HG03135 (cell line): ENCODE data around the gene MMRN2.
"Not testable (repeated sequence)": the region's sequence is repeated elsewhere in the genome, so short reads cannot be mapped to it uniquely, and the experiment has no call there.

Experiments
- ATAC-seq: cut with Tn5 transposase; IDR thresholded peaks from one replicate; pipeline ENCODE4 v1.9.1; 2021; ENCODE audit warnings: mild to moderate bottlenecking, moderate library complexity; ENCODE audit not compliant: unreplicated experiment

Gene MMRN2

GRCh38 chr10:86957471-86958115, at the start of gene MMRN2:
MMRN2 (minus strand) TSS chr10:86957615; CDS start chr10:86957541, 74 bp downstream.
- ATAC-seq = no peak

GRCh38 chr10:87007124-87007523, 49.7 kb upstream of the MMRN2 start:
- ATAC-seq = not testable (repeated sequence)

GRCh38 chr10:87000491-87000890, 43.1 kb upstream of the MMRN2 start:
- no peak for ATAC-seq

- ATAC-seq = not testable (repeated sequence)
Measured at GRCh38 chr10:86999802-87000403, 42.5 kb upstream of the MMRN2 start.

- no peak for ATAC-seq
Measured at GRCh38 chr10:86992929-86993328, 35.5 kb upstream of the MMRN2 start.

GRCh38 chr10:86992456-86992855, 35.0 kb upstream of the MMRN2 start:
- ATAC-seq = no peak

- not testable (repeated sequence) for ATAC-seq
Measured at GRCh38 chr10:86991362-86991761, 33.9 kb upstream of the MMRN2 start.

GRCh38 chr10:86988520-86988919, 31.1 kb upstream of the MMRN2 start:
- ATAC-seq = no peak

GRCh38 chr10:86984498-86984897, 27.1 kb upstream of the MMRN2 start:
- ATAC-seq = not testable (repeated sequence)

GRCh38 chr10:86981716-86982115, 24.3 kb upstream of the MMRN2 start:
- ATAC-seq = no peak

- not testable (repeated sequence) for ATAC-seq
Measured at GRCh38 chr10:86981020-86981419, 23.6 kb upstream of the MMRN2 start.

GRCh38 chr10:86979977-86980448, 22.6 kb upstream of the MMRN2 start:
- ATAC-seq = no peak

GRCh38 chr10:86979296-86979818, 21.9 kb upstream of the MMRN2 start:
- ATAC-seq = no peak

- not testable (repeated sequence) for ATAC-seq
Measured at GRCh38 chr10:86978457-86978856, 21.0 kb upstream of the MMRN2 start.

GRCh38 chr10:86976362-86977056, 19.1 kb upstream of the MMRN2 start:
- ATAC-seq = no peak

GRCh38 chr10:86974484-86974883, 17.1 kb upstream of the MMRN2 start:
- ATAC-seq = no peak

- no peak for ATAC-seq
Measured at GRCh38 chr10:86972613-86973380, 15.4 kb upstream of the MMRN2 start.

GRCh38 chr10:86971232-86971991, 14.0 kb upstream of the MMRN2 start:
- ATAC-seq = peak; percentile 72

- no peak for ATAC-seq
Measured at GRCh38 chr10:86970982-86971231, 13.5 kb upstream of the MMRN2 start.

- ATAC-seq = no peak
Measured at GRCh38 chr10:86970162-86970981, 13.0 kb upstream of the MMRN2 start.
